GM18909 (cell line): Measurements from ENCODE around the gene SIM1.
A peak's percentile ranks its signal among the peaks of the same experiment; 100 is the strongest.

Experiments
- ATAC-seq: cut with Tn5 transposase; IDR thresholded peaks from one replicate; pipeline ENCODE4 v1.9.1; 2021; ENCODE audit warnings: mild to moderate bottlenecking; ENCODE audit not compliant: unreplicated experiment, poor library complexity

SIM1 gene

DNA sequence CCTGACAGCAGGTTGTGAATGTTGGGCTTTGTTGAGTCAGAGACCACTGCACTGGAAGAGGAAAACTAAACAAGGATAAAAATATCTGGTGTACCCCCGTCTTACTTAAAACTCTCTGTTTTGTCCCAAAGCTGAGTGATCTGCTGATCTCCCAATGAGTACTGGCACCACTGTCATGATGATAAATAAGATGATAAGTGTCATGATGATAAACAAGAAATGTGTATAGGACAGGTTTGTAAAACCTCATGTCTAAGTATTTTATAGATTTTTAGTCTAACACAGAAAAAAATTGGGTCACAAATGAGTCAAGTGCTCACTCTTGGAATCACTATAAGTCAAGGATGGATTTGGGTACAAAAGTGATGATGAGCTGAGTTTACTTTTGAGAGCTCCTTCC, 8.5 kb upstream of the SIM1 start:
- ATAC-seq = no peak

- peak; percentile 91 for ATAC-seq
Observed at GRCh38 chr6:100472674-100473073, 8.0 kb upstream of the SIM1 start.

GRCh38 chr6:100470422-100471120, 5.8 kb upstream of the SIM1 start:
- no peak for ATAC-seq

DNA sequence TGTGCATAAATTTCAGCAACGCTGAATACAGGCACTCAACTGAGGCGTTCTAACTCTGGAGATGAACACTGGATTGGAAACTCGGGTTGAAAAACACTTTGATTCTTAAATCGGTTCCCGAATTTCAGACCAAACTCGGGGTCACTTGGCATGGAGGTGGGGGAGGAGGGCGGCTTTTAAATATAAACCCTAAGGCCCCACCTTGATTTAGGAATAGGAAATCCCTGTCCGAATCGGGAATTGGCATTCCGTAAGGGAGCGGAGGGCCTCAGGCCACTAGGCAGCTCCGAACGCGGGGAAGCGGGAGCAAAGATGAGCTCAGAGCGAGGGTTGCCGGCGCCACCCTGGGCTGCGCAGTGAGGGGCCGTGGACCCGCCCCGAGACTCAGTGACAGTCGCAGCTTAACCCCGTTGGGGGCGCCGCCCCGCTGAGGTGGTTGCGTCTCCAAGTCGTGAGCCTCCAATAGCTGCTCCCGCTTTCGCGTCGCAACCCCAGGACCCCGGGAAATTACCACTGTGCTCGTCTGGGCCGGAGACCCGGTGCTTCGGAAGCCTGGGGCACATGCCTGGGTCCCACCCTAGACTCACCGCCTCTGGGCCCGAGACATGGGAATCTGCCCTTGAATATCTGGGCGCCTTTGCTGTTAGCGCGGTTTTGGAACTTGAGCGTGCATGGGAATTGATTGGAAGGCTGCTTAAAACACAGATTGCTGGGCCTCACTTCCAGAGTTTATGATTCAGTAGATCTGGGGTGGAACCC, 4.6 kb upstream of the SIM1 start:
- ATAC-seq = no peak

- no peak for ATAC-seq
Observed at GRCh38 chr6:100468016-100468622, 3.4 kb upstream of the SIM1 start.

DNA sequence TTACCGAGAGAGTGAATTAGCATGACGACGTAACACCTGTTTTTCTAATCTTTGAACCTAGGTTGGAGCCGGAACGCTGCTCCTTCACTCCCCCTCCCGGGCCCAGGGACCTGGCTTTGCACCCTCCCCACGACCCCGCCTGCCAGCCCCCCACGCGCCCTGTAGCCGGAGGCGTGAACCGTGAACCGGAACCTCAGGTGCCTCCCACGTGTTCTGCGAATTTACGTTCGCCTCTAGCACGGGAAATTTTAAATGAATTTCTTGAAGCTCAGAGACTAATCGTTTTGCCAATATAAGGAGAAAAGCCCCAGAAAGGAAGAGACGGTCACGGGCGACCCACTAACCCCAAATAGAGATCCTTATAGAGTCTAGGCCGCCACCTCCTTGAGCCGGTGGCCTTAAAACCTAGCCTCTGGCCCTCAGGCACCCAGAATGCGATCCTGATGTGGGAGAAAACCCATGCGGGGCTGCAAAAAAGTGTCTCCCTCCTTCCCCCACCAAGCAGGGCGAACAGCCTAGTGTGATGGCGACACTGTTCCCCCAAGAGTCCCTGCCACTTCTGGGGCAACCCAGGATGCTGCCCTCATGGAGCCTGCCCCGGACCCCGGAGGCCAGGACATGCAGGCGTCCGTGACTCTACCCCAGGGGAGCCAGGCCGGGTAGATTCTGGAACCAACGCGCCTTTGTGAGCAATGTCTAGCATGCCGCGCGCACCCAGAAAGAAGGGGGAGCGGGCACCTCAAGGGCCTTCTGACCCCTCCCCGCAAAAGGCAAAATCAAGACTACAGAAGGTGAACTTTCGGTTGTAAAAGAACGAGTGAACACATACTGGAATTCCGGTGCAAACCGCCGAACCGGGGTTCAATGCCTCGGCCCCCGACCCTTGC, 2.7 kb upstream of the SIM1 start:
- ATAC-seq = no peak

DNA sequence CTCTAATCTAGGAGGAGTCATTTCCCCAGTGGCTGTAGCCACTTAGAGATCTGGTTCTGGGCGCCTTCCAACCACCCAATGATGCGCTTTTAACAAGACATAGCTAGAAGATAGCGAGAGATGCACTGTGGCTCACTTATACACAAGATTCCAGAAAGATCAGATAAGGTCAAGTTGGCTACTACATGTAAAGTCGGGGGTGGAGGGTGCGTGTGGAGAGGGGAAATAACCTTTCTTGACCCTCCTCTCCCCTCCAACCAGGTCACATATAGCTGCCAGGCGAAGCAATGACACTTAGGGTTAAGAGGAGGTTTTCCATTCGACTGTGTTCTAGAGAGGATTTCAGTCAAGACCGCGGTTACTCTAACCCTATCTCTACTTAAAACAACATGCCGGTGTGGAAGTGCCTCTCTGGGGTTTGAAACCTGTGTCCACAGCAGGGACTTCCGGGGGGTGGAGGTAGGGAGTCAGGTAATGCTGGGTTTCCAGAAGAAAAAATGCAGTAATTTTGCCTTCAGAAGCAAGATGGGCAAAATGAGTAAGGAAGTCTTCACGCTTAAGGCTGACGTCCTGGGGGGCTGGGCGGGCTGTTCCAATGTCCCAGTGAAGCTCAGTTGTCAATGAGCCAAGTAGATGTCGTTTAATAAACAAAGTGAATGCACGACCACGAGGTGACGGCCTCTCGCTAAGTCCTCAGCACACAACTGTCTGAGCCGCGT, 1.8 kb upstream of the SIM1 start:
- ATAC-seq = no peak

- no peak for ATAC-seq
Observed at GRCh38 chr6:100465701-100466409, 1.1 kb upstream of the SIM1 start.

DNA sequence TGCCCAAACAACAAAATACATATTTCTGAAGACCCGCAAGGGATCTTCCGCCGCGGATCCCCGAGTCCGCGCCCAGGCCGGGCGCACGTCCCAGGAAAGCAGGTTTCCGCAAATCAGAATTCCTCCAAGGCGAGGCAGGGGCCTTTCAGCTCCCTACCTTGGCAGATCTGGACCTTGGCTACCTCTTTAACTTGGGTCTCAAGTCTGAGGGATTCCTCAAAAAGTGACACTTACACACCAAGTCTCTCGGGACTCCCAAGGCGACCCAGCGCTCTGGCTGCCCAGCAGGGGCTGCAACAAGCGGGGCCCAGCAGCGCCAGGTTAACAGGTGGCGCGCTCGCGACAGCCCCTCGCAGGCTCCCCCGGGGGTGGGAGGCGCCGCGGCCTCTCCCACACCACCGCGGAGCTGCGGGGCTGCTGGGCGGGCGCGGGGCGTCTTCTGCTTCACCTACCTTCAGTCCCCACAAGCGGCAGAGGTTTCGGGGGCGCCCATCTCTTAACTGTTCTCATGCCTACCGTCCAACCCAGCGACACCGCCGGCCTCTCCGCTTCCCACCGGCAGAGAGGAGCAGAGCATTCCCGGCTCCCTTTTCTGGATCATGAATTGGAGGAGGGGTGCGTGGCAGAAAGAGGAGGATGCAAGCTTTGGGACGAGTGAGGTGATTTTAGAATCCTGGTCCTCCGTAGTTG, 414 bp downstream of the SIM1 start:
- no peak for ATAC-seq

- no peak for ATAC-seq
Observed at GRCh38 chr6:100463630-100464161, 1.0 kb downstream of the SIM1 start.

DNA sequence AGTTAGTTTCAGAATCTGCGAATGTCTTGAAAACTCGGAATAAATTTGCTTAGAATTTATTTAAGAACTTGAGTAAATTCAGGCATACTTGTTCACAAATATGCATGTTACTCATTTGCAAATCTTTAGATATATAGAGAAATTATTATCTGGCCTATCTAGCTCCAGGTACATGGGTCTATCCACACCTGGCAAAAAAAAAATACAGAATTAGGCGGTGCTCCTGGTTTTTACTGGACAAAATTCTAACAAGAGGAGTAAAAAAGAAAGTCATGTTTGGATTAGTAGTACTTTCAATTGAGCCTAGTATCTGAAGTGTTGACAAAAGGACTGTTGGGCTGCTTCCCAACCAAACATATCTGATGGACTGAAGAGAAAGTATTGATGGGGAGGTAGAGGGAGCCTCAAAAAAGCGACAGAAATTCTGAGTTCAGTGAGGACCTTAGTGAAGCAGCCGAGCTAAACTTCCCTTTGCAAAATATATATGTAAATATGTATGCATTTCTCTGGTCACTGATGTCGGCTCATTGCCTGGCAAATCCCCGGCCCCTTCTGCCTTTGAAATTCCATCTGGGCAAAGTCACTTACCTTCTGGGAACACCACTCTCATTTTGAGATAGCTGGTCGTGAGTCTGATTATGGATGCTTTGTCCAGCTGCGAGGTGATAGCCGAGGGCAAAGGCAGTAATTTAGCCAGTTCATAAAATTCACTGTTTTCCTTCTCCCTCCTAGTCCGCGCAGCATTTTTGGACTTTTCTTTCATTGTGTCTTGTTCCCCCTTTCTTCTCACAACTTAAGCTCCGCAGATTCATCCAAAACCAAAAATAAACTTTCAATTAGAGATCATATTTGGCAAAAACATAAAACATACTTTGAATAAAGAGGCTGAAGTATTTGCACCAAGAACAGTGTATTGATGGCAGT, 1.8 kb downstream of the SIM1 start:
- ATAC-seq = no peak

- no peak for ATAC-seq
Observed at GRCh38 chr6:100461917-100462705, 2.6 kb downstream of the SIM1 start.

- no peak for ATAC-seq
Observed at GRCh38 chr6:100461278-100461916, 3.3 kb downstream of the SIM1 start.

DNA sequence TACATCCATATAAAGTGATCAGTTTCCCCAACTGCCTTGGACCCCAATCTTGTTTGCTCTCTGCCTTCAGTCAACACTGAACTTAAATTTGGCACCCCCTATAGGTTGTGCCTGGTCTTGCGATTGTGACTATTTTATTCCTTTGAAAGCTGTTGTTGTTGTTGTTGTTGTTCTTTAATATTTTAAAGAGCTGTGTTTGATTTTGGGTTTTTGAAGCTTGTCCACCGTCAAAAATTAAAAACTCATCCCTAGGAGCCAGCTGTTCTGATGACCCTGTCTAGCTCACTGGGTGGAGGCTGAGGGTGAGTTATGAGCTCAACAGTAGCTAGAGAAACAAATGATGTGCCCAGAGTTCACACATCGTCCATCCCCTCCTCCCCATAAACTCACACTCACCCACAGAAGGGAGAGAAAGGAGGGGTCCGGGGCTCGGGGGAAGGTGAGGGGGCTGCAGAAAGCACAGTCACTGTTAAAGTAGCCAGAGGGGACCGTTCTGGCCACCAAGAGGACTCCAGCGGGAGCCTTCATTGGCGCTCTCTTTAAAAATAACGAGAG, 4.0 kb downstream of the SIM1 start:
- ATAC-seq = no peak

- ATAC-seq = no peak
Observed at GRCh38 chr6:100459592-100460184, 5.0 kb downstream of the SIM1 start.
